Stimulated activated CD8-positive, alpha-beta memory T cell treated with anti-CD3 and anti-CD28 coated beads, Interleukin-4, amount 100 ng/mL, for 48 hours (primary cell): Measurements from ENCODE around the gene GRPEL1.

Experiments
- DNase-seq: peaks from one replicate; pipeline ENCODE4 v3.0.0-alpha.2; 2020

The GRPEL1 gene

DNA sequence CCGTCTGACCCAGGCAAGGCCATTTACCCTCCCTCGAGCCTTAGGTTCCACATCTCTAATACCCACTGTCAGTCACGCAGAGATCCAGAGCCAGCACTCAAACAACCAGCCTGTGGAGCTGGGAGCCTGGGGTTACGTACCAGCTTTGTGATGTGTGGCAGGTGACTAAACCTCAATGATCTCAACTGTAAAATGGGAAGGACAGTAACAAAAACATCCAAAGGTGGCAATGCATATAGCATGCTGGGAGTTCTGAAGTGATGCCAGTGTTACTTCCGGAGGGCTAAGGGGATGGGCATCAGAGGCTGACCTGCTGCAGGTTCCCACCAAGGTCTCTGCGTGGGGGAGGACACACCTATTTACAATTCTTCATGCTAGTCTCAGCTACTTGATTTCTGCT is 6.0 kb downstream of the GRPEL1 start:
- DNase-seq = no peak

DNA sequence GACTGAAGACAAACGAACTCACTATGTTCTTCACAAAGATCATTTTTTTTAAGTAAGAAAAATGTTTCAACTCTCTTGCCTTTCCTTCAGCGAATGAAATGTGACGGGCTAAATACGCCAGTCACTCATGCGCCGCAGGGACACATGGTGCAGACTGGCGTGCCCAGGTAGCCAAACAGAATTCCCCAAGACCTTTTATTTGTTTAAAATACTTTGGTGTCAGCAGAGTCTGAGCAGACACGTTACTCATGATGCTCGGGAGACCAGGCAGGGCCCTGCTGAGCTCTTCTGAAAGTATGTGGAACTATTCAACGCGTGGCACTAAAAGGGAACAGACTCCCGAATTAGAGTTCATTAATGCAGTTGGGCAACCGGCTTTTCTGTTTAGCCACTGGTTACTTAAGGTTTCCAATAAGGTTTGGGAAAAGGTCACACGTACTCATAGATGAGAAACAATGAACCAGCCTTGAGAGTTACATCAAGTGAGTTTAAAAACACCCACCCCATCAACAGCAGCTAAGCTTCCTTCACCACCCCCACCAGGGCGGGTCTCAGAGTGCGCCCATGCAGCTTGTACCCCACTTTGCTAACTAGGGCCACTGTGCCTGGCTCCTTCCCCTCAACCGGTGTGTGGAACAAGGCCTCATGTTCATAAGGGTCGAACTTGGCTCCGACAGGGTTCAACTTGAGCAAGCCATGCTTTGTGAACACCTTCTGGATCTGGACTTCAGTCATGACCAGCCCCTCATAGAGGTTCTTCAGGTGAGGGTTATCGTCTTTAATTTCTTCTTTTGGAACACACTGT is 7.3 kb downstream of the GRPEL1 start:
- no peak for DNase-seq

DNA sequence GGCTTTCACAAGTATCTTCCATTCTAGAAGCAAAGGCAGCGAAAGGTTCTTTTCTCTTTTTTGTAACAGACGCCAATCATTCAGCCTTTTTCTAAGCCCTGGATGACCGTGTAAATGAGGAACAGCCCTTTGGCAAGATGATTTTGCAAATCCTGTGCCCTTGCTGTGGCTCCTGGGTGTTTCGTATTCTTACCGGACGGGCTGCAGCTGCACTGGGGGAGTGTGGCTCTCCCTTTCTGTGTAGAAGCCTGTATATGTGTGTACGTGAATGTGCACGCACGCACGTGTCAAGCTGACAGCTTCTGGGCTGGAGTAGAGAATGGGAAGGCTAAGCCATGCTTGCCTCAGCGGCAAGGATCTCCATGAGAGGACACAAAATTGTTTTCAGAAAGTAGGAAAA is 8.2 kb downstream of the GRPEL1 start:
- DNase-seq = no peak

- DNase-seq = no peak
These were observed 9.1 kb downstream of the GRPEL1 start for GRCh38 chr4:7058792-7059191.

DNA sequence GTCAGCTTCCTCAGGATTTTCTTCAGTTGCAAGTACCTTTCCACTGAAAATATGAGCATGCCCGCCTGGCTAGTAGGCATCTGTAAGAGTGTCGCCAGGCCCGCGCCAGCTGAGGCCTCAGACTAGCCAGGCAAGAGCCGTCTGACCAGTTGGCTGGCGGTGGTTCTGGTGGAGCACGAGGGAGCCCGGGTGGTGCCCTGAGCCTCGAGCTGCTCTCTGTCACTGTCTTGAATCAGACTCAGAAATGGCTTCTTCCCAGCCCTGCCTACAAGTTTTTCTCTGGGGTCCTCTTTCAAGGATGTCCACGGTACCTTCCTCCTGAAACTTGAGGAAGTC is 11.9 kb downstream of the GRPEL1 start:
- no peak for DNase-seq

DNA sequence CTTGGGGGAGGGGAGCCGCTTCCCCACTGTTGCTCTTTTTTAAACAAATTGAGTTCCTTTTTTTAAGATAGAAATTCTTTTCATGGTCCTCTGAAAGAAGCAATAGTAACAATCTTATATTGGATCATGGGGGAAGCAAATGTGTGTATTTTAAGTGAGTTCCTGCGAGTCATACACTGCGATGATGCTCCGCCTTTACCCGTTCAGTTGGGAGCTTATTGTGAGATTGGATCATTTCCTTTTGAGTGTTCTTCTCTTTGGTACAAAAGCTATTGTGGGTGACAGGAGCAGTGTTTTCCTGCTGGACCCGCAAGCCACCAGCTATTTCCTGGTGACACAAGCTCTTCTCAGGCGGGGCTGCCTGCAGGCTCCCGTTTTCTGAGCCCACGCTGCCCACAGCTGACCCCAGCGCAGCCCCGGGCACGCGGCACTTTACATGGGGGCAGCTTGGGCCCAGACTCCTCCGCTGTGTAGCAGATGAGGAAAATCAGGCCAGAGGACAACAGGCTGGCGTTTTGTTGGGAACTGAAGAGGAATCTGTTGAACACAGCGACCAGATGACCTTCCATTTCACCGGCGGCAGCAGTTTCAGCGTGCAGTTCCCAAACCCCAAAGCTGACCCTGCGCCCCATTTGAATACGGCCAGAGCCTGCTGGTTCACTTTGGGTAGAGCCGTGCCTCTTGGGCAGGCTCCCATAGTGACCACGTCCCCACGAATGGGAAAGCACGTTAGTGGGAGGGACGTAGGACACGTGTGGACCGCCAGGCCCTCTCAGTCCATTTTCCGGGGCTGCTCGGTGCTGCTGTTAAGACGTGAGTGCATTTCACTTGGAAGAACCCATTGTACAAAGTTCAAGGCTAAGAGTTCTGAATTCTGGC is 12.5 kb downstream of the GRPEL1 start:
- DNase-seq = no peak

DNA sequence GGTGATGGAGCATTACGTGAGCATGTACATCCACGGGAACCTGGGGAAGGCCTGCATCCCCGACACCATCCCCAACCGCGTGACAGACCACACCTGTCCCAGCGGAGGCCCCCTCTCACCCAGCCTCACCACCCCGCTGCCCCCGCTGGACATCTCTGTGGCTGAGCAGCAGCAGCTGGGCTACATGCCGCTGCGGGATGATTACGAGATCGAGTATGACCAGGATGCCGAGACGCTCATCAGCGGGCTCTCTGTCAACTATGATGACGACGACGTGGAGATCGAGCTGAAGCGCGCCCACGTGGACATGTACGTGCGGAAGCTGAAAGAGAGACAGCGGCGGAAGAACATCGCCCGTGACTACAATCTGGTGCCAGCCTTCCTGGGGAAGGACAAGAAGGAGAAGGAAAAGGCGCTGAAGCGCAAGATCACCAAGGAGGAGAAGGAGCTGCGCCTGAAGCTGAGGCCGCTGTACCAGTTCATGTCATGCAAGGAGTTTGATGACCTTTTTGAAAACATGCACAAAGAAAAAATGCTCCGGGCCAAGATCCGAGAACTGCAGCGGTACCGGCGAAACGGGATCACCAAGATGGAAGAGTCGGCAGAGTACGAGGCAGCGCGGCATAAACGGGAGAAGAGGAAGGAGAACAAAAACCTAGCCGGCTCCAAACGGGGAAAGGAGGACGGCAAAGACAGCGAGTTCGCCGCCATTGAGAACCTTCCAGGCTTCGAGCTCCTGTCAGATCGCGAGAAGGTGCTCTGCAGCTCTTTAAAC is 13.6 kb downstream of the GRPEL1 start:
- DNase-seq = no peak

DNA sequence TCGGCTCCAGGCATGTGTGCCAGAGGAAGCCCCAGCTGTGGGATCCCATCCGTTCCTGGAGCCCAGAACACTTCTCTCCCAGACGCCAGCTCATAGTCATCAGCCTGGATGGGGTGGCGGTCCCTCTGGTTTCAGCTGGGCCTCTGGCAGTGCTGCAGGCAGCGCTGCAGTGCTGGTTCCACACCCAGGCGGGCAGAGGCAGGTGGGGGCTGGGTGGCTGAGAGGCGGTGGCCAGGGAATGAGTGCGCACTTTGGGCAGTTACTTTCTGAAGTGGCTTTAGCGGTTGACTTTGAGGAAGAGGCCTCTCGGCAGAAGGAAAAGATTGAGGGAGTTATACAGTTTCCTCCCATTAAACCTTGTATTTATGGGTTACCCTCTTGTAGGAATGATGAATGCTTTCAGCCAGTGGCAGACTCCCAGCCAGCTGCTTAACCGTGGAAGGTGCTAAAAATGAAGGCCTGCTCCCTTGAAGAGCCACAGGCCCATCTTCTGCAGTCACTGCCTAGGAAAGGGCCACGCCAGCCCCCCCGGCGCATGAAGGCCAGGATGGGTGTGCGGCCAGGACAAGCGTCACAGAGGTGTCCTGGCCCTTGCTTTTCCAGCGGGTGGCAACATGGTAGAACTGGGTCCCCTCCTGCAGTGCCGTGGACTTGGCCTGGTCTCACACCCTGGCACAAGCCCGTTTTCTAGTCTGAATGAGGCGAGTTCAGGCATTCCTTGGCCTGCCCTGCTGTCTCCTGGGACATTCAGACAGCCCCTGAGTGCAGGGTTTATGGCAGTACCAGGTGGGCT is 14.7 kb downstream of the GRPEL1 start:
- no peak for DNase-seq

- no peak for DNase-seq
These were observed 15.6 kb downstream of the GRPEL1 start for GRCh38 chr4:7052313-7052712.

GRCh38 chr4:7051905-7052304 is 16.0 kb downstream of the GRPEL1 start:
- DNase-seq = no peak

DNA sequence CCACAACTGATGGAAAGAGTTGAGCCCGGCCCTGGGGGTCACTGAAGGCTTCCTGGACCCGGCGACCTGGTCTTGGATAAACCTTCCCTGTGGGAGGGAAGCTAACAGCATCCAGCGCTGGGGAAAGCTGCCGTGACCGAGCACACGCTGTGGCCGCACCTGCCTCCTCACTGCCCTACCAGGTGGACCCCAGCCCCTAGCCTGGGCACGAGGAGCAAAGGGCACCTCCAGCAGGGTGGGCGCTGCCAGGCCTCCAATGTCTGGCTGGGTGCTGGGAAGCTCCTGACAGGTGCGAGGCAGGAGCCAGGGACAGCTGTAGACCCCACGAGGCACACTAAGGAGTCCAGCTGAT is 16.7 kb downstream of the GRPEL1 start:
- DNase-seq = no peak

- no peak for DNase-seq
These were observed 17.3 kb downstream of the GRPEL1 start for GRCh38 chr4:7050481-7051143.

- DNase-seq = no peak
These were observed 18.1 kb downstream of the GRPEL1 start for GRCh38 chr4:7049739-7050138.

DNA sequence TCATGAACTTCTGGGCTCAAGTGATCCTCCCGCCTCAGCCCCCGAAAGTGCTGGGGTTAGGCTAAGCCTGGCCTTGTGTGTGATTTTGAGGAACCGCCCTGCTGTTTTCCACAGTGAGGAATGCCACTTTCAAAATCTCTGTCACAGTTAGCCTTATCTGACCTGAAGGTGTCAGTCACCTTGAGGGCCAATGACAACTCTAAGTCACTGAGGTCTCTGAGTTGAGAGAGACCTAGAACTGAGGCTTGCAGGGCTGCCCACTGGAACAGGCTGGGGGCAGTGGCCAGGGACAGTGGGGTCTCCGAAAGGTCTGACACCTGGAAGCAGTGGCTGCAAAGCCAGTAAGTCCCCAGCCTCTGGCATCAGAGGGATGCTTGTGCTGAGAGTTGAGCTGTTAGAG is 18.6 kb downstream of the GRPEL1 start:
- DNase-seq = no peak

DNA sequence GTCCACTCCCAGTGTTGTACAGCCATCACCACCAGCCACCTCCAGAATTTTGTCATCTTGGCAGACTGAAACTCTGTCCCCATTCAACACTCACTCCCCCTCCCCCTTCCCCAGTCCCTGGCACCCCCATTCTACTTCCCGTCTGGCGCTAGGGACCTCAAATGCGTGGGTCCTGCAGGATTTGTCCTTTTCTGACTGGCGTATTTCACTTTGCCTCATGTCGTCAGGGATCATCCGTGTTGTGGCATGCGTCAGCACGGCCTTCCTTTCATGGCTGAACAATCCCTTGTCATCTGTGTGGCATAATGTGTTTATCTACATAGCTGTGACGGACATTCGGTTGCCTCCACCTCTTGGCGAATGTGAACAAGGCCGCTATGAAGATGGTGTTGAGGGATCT is 19.2 kb downstream of the GRPEL1 start:
- DNase-seq = no peak

DNA sequence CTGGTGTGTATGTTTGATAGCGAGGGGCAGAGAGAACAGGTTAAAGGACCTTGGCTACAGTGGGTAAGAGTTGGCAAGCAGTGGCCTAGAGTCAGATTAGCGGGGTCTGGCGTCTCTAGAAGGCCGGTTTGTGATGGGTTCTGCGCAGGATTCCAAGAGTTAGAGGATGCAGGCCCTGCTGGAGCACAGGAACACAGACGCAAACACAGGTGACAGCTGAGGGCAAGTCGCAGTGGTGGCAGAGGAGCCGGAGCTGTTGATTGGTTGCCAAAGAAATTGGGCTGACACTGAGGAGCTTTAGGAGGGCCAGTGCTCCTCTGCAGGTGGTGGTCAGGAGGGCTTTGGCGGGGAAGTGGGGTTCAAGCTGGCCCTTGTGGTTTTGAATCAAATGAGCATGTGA is 20.9 kb downstream of the GRPEL1 start:
- no peak for DNase-seq

GRCh38 chr4:7045961-7046921 is 21.6 kb downstream of the GRPEL1 start:
- DNase-seq = no peak

GRCh38 chr4:7045553-7045952 is 22.3 kb downstream of the GRPEL1 start:
- no peak for DNase-seq

- DNase-seq = no peak
These were observed 23.5 kb downstream of the GRPEL1 start for GRCh38 chr4:7044137-7044930.
